H1 (cell line): ENCODE data around the gene CHCHD1. TPM values are rescaled to one million over a fixed set of nuclear protein-coding genes. Genes with fewer than 3 reads are reported as not detected.

ENCODE experiments used
- CTCF ChIA-PET: fragments of 300-600 bp; sonication (Branson Sonifier 250); formaldehyde crosslinking; loops from one replicate; lab custom pipeline; 2021; ENCODE audit not compliant: partially characterized antibody; lab: Charles Lee
- POLR2A ChIA-PET: fragments of 300-600 bp; sonication (Branson Sonifier 250); formaldehyde crosslinking; loops from one replicate; lab custom pipeline; 2021; ENCODE audit warnings: inconsistent platforms; ENCODE audit not compliant: partially characterized antibody; lab: Charles Lee
- DNase-seq, 2 experiments: peaks; one replicate each; pipeline versions ENCODE4 v3.0.0 to v3.0.0-alpha.2; 2010 to 2022; ENCODE audit warnings: low spot score in 2 of 2, low read depth in 1 of 2, mixed read lengths in 1 of 2
- FAIRE-seq: peaks from 2 replicates; lab custom pipeline; 2011; peaks lifted over from hg19 to GRCh38; lab: Jason Lieb, UNC
- H2AFZ ChIP-seq: 2 replicates; pipeline ENCODE4 v1.8.1; 2012; ENCODE audit warnings: low read length, inconsistent platforms
- H2AK5ac ChIP-seq: 2 replicates; pipeline ENCODE4 v1.6.1; 2013; ENCODE audit warnings: low read depth, low read length
- H2BK120ac ChIP-seq: replicated peaks from 2 replicates; pipeline ENCODE3; 2013; ENCODE audit warnings: low read depth, low read length, inconsistent platforms
- H2BK12ac ChIP-seq: 2 replicates; pipeline ENCODE4 v1.6.1; 2013; ENCODE audit warnings: low read depth, low read length
- H2BK15ac ChIP-seq: 2 replicates; pipeline ENCODE4 v1.6.1; 2013; ENCODE audit warnings: low read length
- H2BK20ac ChIP-seq: 2 replicates; pipeline ENCODE4 v1.6.1; 2013; ENCODE audit warnings: low read length
- H2BK5ac ChIP-seq: 2 replicates; pipeline ENCODE4 v1.6.1; 2013; ENCODE audit warnings: low read depth, low read length
- H3K14ac ChIP-seq: 2 replicates; pipeline ENCODE4 v1.6.1; 2013; ENCODE audit warnings: inconsistent platforms; ENCODE audit not compliant: insufficient read length
- H3K18ac ChIP-seq: 2 replicates; pipeline ENCODE4 v1.6.1; 2013; ENCODE audit warnings: low read length; ENCODE audit errors: extremely low read depth
- H3K23ac ChIP-seq: 2 replicates; pipeline ENCODE4 v1.6.1; 2013; ENCODE audit warnings: inconsistent platforms; ENCODE audit not compliant: insufficient read length
- H3K23me2 ChIP-seq: 2 replicates; pipeline ENCODE4 v1.6.1; 2013; ENCODE audit warnings: low read depth, low read length
- H3K27ac ChIP-seq: 2 replicates; pipeline ENCODE4 v1.6.1; 2011; ENCODE audit warnings: low read depth, low read length, inconsistent platforms
- H3K27me3 ChIP-seq, 4 experiments: replicated peaks in 1 of 4; 1 replicate in 1 of 4; 2 replicates in 3 of 4; pipeline versions ENCODE4 v1.6.1 to v1.8.1; 2011 to 2013; ENCODE audit warnings: low read length in 3 of 4, mild to moderate bottlenecking in 3 of 4, inconsistent platforms in 2 of 4, mixed read lengths in 2 of 4, moderate library complexity in 1 of 4; ENCODE audit not compliant: control insufficient read depth in 3 of 4, insufficient read depth in 3 of 4; ENCODE audit errors: extremely low read depth in 1 of 4
- H3K36me3 ChIP-seq, 4 experiments: 2 replicates each; pipeline versions ENCODE4 v1.6.1 to v1.8.1; 2011 to 2013; ENCODE audit warnings: mild to moderate bottlenecking in 4 of 4, low read length in 3 of 4, moderate library complexity in 2 of 4, control low read depth in 1 of 4, inconsistent platforms in 1 of 4; ENCODE audit not compliant: insufficient read depth in 4 of 4, control insufficient read depth in 2 of 4
- H3K4ac ChIP-seq: replicated peaks from 2 replicates; pipeline ENCODE3; 2013; ENCODE audit warnings: low read length, low read depth, mixed read lengths, inconsistent platforms; ENCODE audit not compliant: insufficient read length
- H3K4me1 ChIP-seq, 4 experiments: replicated peaks in 1 of 4; 1 replicate in 1 of 4; 2 replicates in 3 of 4; pipeline versions ENCODE4 v1.6.1 to v1.8.1; 2011 to 2013; ENCODE audit warnings: low read length in 3 of 4, inconsistent platforms in 2 of 4, mixed read lengths in 1 of 4; ENCODE audit not compliant: insufficient read depth in 4 of 4, control insufficient read depth in 3 of 4
- H3K4me2 ChIP-seq, 2 experiments: 2 replicates each; pipeline versions ENCODE4 v1.6.1 to v1.8.1; 2011 to 2013; ENCODE audit warnings: low read depth in 2 of 2, low read length in 2 of 2, control low read depth in 1 of 2, inconsistent platforms in 1 of 2, mild to moderate bottlenecking in 1 of 2; ENCODE audit not compliant: insufficient read depth in 1 of 2
- H3K4me3 ChIP-seq, 4 experiments: fragments of 200-600, 300-600 bp in 1 of 4; sonication (generic), shearing (Covaris generic), sonication (Bioruptor Twin) in 1 of 4; 2 replicates each; pipeline versions ENCODE4 v1.5.1 to v1.8.1; 2011 to 2016; ENCODE audit warnings: low read length in 4 of 4, low read depth in 3 of 4, control low read depth in 2 of 4, inconsistent platforms in 2 of 4, mild to moderate bottlenecking in 2 of 4, mixed read lengths in 1 of 4, moderate library complexity in 1 of 4; ENCODE audit not compliant: insufficient read depth in 2 of 4; ENCODE audit errors: extremely low read depth in 1 of 4
- H3K56ac ChIP-seq: replicated peaks from 2 replicates; pipeline ENCODE3; 2013; ENCODE audit warnings: low read depth, mild to moderate bottlenecking, mixed read lengths, low read length, inconsistent platforms; ENCODE audit not compliant: insufficient read length
- H3K79me1 ChIP-seq: 2 replicates; pipeline ENCODE4 v1.6.1; 2013; ENCODE audit warnings: low read depth, low read length, control low read depth
- H3K79me2 ChIP-seq, 2 experiments: 2 replicates each; pipeline versions ENCODE4 v1.6.1 to v1.8.1; 2012 to 2013; ENCODE audit warnings: low read length in 2 of 2, mild to moderate bottlenecking in 2 of 2, inconsistent platforms in 1 of 2; ENCODE audit not compliant: insufficient read depth in 2 of 2, control insufficient read depth in 1 of 2
- H3K9ac ChIP-seq, 4 experiments: replicated peaks in 1 of 4; 1 replicate in 1 of 4; 2 replicates in 3 of 4; pipeline versions ENCODE4 v1.6.1 to v1.8.1; 2011 to 2013; ENCODE audit warnings: low read depth in 3 of 4, low read length in 3 of 4, control low read depth in 2 of 4, mild to moderate bottlenecking in 2 of 4, moderate library complexity in 2 of 4, inconsistent platforms in 1 of 4; ENCODE audit errors: extremely low read depth in 1 of 4
- H3K9me3 ChIP-seq, 2 experiments: 2 replicates each; pipeline versions ENCODE4 v1.6.1 to v1.8.1; 2012 to 2013; ENCODE audit warnings: mild to moderate bottlenecking in 2 of 2, moderate library complexity in 2 of 2, control low read depth in 1 of 2, inconsistent platforms in 1 of 2, low read depth in 1 of 2, low read length in 1 of 2, mixed read lengths in 1 of 2; ENCODE audit not compliant: insufficient read depth in 2 of 2
- H4K20me1 ChIP-seq, 2 experiments: replicated peaks in 1 of 2; 2 replicates each; pipeline versions ENCODE3 to v1.8.1; 2011 to 2013; ENCODE audit warnings: inconsistent platforms in 2 of 2, low read length in 2 of 2, mild to moderate bottlenecking in 1 of 2; ENCODE audit not compliant: insufficient read depth in 2 of 2, control insufficient read depth in 1 of 2
- H4K5ac ChIP-seq: 2 replicates; pipeline ENCODE4 v1.6.1; 2013; ENCODE audit warnings: low read length, low read depth, mixed read lengths, inconsistent platforms; ENCODE audit not compliant: insufficient read length
- H4K8ac ChIP-seq: 2 replicates; pipeline ENCODE4 v1.8.0; 2013; ENCODE audit warnings: mild to moderate bottlenecking, moderate library complexity, low read length, inconsistent platforms; ENCODE audit not compliant: insufficient read depth; ENCODE audit errors: extremely low read depth
- H4K91ac ChIP-seq: replicated peaks from 2 replicates; pipeline ENCODE3; 2013; ENCODE audit warnings: low read length, mixed read lengths, inconsistent platforms; ENCODE audit not compliant: insufficient read length
- CREB1 ChIP-seq: IDR thresholded peaks from 2 replicates; pipeline ENCODE4 v1.6.1; 2012; ENCODE audit warnings: inconsistent platforms
- EZH2 ChIP-seq: fragments of 200-600 bp; sonication (generic); IDR thresholded peaks from 2 replicates; pipeline ENCODE4 v1.7.1; 2012; ENCODE audit warnings: low read depth, mild to moderate bottlenecking, moderate library complexity, low read length, inconsistent platforms; ENCODE audit not compliant: severe bottlenecking
- GABPA ChIP-seq: IDR thresholded peaks from 2 replicates; pipeline ENCODE4 v1.6.1; 2011; ENCODE audit warnings: mild to moderate bottlenecking, low read length, moderate library complexity, borderline replicate concordance; ENCODE audit not compliant: insufficient read depth
- TCF12 ChIP-seq: IDR thresholded peaks from 2 replicates; pipeline ENCODE4 v1.6.1; 2011; ENCODE audit warnings: low read depth, mild to moderate bottlenecking, low read length
- TEAD4 ChIP-seq: IDR thresholded peaks from 2 replicates; pipeline ENCODE4 v1.6.1; 2012; ENCODE audit warnings: low read depth, low read length, inconsistent platforms, mixed read lengths
- WGBS, 2 experiments: shearing (Covaris generic) in 1 of 2; methylation state at CpG; one replicate each; pipeline versions ENCODE4 v1.1.6 to v1.1.7; 2013 to 2015; ENCODE audit warnings: low lambda C conversion rate in 2 of 2, mixed read lengths in 2 of 2, inconsistent platforms in 1 of 2, low coverage in 1 of 2, missing lambda C conversion rate in 1 of 2; ENCODE audit not compliant: insufficient replicate concordance in 2 of 2, insufficient coverage in 1 of 2, insufficient read length in 1 of 2; ENCODE audit errors: extremely low coverage in 1 of 2, missing lambda C conversion rate in 1 of 2; 5-methylcytosine and 5-hydroxymethylcytosine counted together
- polyA plus RNA-seq, 7 experiments: library from polyadenylated mRNA; depleted of rRNA in 3 of 7; stranded (reverse) in 5 of 7; unstranded in 2 of 7; fragments of >200 nt in 5 of 7; fragments of 200-250 nt in 2 of 7; gene quantifications; 1 replicate in 5 of 7; 2 replicates in 1 of 7; 4 replicates in 1 of 7; pipeline versions ENCODE4 v1.2.1 to v1.2.3, GENCODE V29; 2011 to 2013; ENCODE audit warnings: missing spikeins in 2 of 7, mixed read lengths in 2 of 7
- total RNA-seq: library from RNA; stranded (reverse); fragmentation: NEBNext Ultra II Directional; extraction: Animal tissue kit (Norgen Biotek cat#: 25700); gene quantifications from 2 replicates; pipeline ENCODE4 v1.2.1, GENCODE V29; 2021
- TF ChIP-seq, protein P1 (sequence below): IDR thresholded peaks from 2 replicates; pipeline ENCODE4 v1.6.1; 2011; ENCODE audit warnings: low read depth, mild to moderate bottlenecking, low read length; ENCODE audit not compliant: insufficient read depth

The CHCHD1 gene
- total and polyA plus RNA-seq, 2 of the 8 experiments (the other 6 are each of a cell fraction or from before 2014, with no cell fraction given), result 44.9 to 58.1 TPM

DNA sequence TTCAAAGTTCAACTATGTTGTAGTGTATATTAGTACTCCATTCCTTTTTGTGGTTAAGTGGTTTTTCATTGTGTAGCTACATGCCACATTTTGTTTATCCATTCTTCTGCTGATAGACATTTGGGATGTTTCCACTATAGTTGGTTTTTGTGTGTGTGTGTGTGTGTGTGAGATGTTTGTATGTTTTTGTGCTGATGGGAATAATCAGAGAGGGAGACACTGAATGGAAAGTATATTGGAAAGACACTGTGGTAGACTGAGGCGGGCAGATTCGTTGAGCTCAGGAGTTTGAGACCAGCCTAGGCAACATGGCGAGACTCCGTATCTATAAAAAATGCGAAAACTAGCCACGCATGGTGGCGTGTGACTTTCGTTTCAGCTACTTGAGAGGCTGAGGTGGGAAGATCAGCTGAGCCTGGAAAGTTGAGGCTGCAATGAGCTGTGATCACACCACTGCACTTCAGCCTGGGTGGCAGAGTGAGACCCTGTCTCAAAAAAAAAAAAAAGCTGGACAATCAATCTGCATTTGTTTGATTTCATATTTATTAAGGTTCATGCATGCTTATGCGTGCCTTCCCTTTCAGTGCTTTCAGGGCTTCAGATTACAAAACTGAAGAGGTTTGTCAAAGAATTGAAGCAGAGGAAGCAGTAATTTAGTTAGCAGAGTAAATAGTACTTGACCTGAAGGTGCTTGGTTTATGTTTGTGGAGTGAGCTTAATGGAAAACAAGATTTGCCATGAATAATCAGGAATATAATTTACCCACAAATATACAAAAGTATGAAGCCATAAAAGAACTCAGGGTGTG lies 22.9 kb upstream of the CHCHD1 start:
- POLR2A ChIA-PET, result interaction anchor here (0.6 to 3.4 kb wide), 5 partner anchors 10 to 1441 kb away, joined by 3 to 20 read pairs (median 6); partner anchors contain the start of gene SEC24C
- no peaks in the 10 kb centered on the region for H4K20me1 ChIP-seq

More for the DNA sequence above, 22.9 kb upstream of the CHCHD1 start:
- no peak overlapping the region for H3K4me2 ChIP-seq
- H3K4me1 ChIP-seq, result no peaks in the 10 kb centered on the region
- no peak overlapping the region for H3K4ac ChIP-seq
- H2AFZ ChIP-seq, result no peak overlapping the region
- no peak for TF ChIP-seq TCF12
- no peak for TF ChIP-seq GABPA
- TF ChIP-seq TEAD4, result no peak
- no peak for TF ChIP-seq EZH2
- no peak for TF ChIP-seq CREB1
- TF ChIP-seq, protein P1, sequence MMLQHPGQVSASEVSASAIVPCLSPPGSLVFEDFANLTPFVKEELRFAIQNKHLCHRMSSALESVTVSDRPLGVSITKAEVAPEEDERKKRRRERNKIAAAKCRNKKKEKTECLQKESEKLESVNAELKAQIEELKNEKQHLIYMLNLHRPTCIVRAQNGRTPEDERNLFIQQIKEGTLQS, result no peak
- H3K27ac ChIP-seq, result no peak overlapping the region
- no peak overlapping the region for H2BK120ac ChIP-seq
- H3K18ac ChIP-seq, result no peak overlapping the region
- no peak overlapping the region for H3K23ac ChIP-seq
- no peak overlapping the region for H2BK15ac ChIP-seq
- no peaks in the 10 kb centered on the region; the same call in 1 of the 2 replicates for H3K23me2 ChIP-seq
- H4K8ac ChIP-seq, result no peak overlapping the region
- H3K9me3 ChIP-seq, result no peaks in the 10 kb centered on the region
- H2BK20ac ChIP-seq, result no peak overlapping the region
- no peaks in the 10 kb centered on the region for H3K79me2 ChIP-seq
- no peak overlapping the region for H3K56ac ChIP-seq
- H3K9ac ChIP-seq, result no peak overlapping the region
- no peak overlapping the region for H3K4me3 ChIP-seq
- no peak overlapping the region for H2AK5ac ChIP-seq
- no peak overlapping the region for H2BK12ac ChIP-seq
- 95% methylated on average over 9 of the region's 9 CpGs; no CpG with 5 or more reads in 1 of the 2 experiments for WGBS, 2 experiments
- no peak overlapping the region for H4K91ac ChIP-seq
- H3K79me1 ChIP-seq, result 0 out of 2 replicates have a peak, but pooled peaks cover 2% of the 10 kb centered on the region
- CTCF ChIA-PET, result interaction anchor here (1.2 to 3.7 kb wide), 2 partner anchors 11 to 15 kb away, joined by 3 to 17 read pairs; a partner anchor contains a TSS
- H3K36me3 ChIP-seq, result peaks cover 5 to 35% (median 24%) of the 10 kb centered on the region in 4 experiments; a peak in 7 of 8 replicates
- H2BK5ac ChIP-seq, result no peak overlapping the region
- no peaks in the 10 kb centered on the region for H3K27me3 ChIP-seq
- no peak overlapping the region for H3K14ac ChIP-seq
- no peak for DNase-seq
- H4K5ac ChIP-seq, result no peak overlapping the region
- FAIRE-seq, result no peak
